ENCODE data around the gene CYB5D1. TPM values are rescaled to one million over a fixed set of nuclear protein-coding genes. Genes with fewer than 3 reads are reported as not detected.

The CYB5D1 gene
- total RNA-seq, 1 experiment from 2014 or later: 18.7 TPM

GRCh38 chr17:7852262-7852670, 5.5 kb upstream of the CYB5D1 start:
- H3K27ac ChIP-seq (ENCODE audit: low read depth, low read length, poor library complexity, severe bottlenecking): no peak overlapping the region

GRCh38 chr17:7852919-7853690, 4.7 kb upstream of the CYB5D1 start:
- ChIA-PET POLR2A (ENCODE audit: low non-redundant PET) (no interaction called here), CTCF (no interaction called here)
- H3K4me1 ChIP-seq (ENCODE audit: insufficient read depth, low read length, poor library complexity, severe bottlenecking): peaks cover 10% of the 10 kb centered on the region
- no peak overlapping the region for H3K4me3 ChIP-seq (ENCODE audit: low read depth, low read length, poor library complexity, severe bottlenecking)
- intact Hi-C loops (cut with micrococcal nuclease; ENCODE audit: unreplicated experiment): no loop called here
- H3K27ac ChIP-seq (ENCODE audit: low read depth, low read length, poor library complexity, severe bottlenecking): no peak overlapping the region
- TF ChIP-seq CTCF (conservative IDR thresholded peaks at IDR 0.05; ENCODE audit: low read depth, low read length) (no peak), EZH2 (IDR thresholded peaks at IDR 0.05; ENCODE audit: borderline replicate concordance, low read depth, low read length, poor library complexity, severe bottlenecking) (no peak)
- H3K27me3 ChIP-seq (replicated peaks; ENCODE audit: insufficient read depth, low read depth, low read length, poor library complexity): no peaks in the 10 kb centered on the region
- DNase-seq (ENCODE audit: low spot score): no peak
- H3K36me3 ChIP-seq (ENCODE audit: insufficient read depth, low read length, poor library complexity, severe bottlenecking): peaks cover 57% of the 10 kb centered on the region
- no TSS peak for BruUV-seq (replicated peaks)
- no peaks in the 10 kb centered on the region for H3K9me3 ChIP-seq (ENCODE audit: low read depth, low read length, poor library complexity, severe bottlenecking)

More at GRCh38 chr17:7852262-7852670, 5.5 kb upstream of the CYB5D1 start:
- Histone ChIP-seq H3K4me3 (ENCODE audit: low read depth, low read length, poor library complexity, severe bottlenecking) (no peak overlapping the region), H3K36me3 (ENCODE audit: insufficient read depth, low read length, poor library complexity, severe bottlenecking) (peaks cover 62% of the 10 kb centered on the region), H3K9me3 (ENCODE audit: low read depth, low read length, poor library complexity, severe bottlenecking) (no peaks in the 10 kb centered on the region), H3K4me1 (ENCODE audit: insufficient read depth, low read length, poor library complexity, severe bottlenecking) (peaks cover 10% of the 10 kb centered on the region), H3K27me3 (replicated peaks; ENCODE audit: insufficient read depth, low read depth, low read length, poor library complexity) (no peaks in the 10 kb centered on the region)
- TF ChIP-seq EZH2 (IDR thresholded peaks at IDR 0.05; ENCODE audit: borderline replicate concordance, low read depth, low read length, poor library complexity, severe bottlenecking): no peak
- TF ChIP-seq CTCF (conservative IDR thresholded peaks at IDR 0.05; ENCODE audit: low read depth, low read length): no peak
- POLR2A ChIA-PET (ENCODE audit: low non-redundant PET): no interaction called here
- no TSS peak for BruUV-seq (replicated peaks)
- DNase-seq (ENCODE audit: low spot score): no peak
- CTCF ChIA-PET: no interaction called here
- intact Hi-C loops (cut with micrococcal nuclease; ENCODE audit: unreplicated experiment): no loop called here

GRCh38 chr17:7853691-7854038, 4.1 kb upstream of the CYB5D1 start:
- no TSS peak for BruUV-seq (replicated peaks)
- DNase-seq (ENCODE audit: low spot score): no peak
- TF ChIP-seq EZH2 (IDR thresholded peaks at IDR 0.05; ENCODE audit: borderline replicate concordance, low read depth, low read length, poor library complexity, severe bottlenecking): no peak
- TF ChIP-seq CTCF (conservative IDR thresholded peaks at IDR 0.05; ENCODE audit: low read depth, low read length): no peak
- Histone ChIP-seq H3K27ac (ENCODE audit: low read depth, low read length, poor library complexity, severe bottlenecking) (no peak overlapping the region), H3K4me3 (ENCODE audit: low read depth, low read length, poor library complexity, severe bottlenecking) (no peak overlapping the region), H3K36me3 (ENCODE audit: insufficient read depth, low read length, poor library complexity, severe bottlenecking) (peaks cover 52% of the 10 kb centered on the region), H3K27me3 (replicated peaks; ENCODE audit: insufficient read depth, low read depth, low read length, poor library complexity) (no peaks in the 10 kb centered on the region), H3K9me3 (ENCODE audit: low read depth, low read length, poor library complexity, severe bottlenecking) (no peaks in the 10 kb centered on the region), H3K4me1 (ENCODE audit: insufficient read depth, low read length, poor library complexity, severe bottlenecking) (peaks cover 11% of the 10 kb centered on the region)
- POLR2A ChIA-PET (ENCODE audit: low non-redundant PET): no interaction called here
- intact Hi-C loops (cut with micrococcal nuclease; ENCODE audit: unreplicated experiment): no loop called here
- CTCF ChIA-PET: no interaction called here
